K562 (cell line): ENCODE results near the gene LRRC14B. TPM values are rescaled to one million over a fixed set of nuclear protein-coding genes. Genes with fewer than 3 reads are reported as not detected.

Experiments
- EHMT2 ChIP-seq: fragments of 450-650 bp; IDR thresholded peaks from 2 replicates; pipeline ENCODE4 v1.6.1; 2018; ENCODE audit warnings: antibody characterized with exemption
- JUN ChIP-seq, 2 experiments: sonication (generic) in 1 of 2; formaldehyde crosslinking in 1 of 2; IDR thresholded peaks; 2 replicates each; pipeline versions ENCODE4 v1.6.1 to v1.8.0; 2012 to 2022; ENCODE audit warnings: borderline replicate concordance in 2 of 2, mild to moderate bottlenecking in 2 of 2, improper control_type of control experiment in 1 of 2, low read depth in 1 of 2, low read length in 1 of 2, missing genetic modification reagents in 1 of 2
- MEIS2 ChIP-seq: fragments of 450-650 bp; IDR thresholded peaks from 2 replicates; pipeline ENCODE4 v1.6.1; 2014; ENCODE audit warnings: mild to moderate bottlenecking; ENCODE audit not compliant: partially characterized antibody
- NCOA1 ChIP-seq: fragments of 450-650 bp; IDR thresholded peaks from 2 replicates; pipeline ENCODE4 v1.6.1; 2016; ENCODE audit warnings: low read depth
- NFE2 ChIP-seq: IDR thresholded peaks from 2 replicates; pipeline ENCODE4 v1.6.1; 2014; ENCODE audit warnings: antibody characterized with exemption, low read depth
- PHB ChIP-seq: fragments of 250-450 bp; sonication (Bioruptor Pico); IDR thresholded peaks from 2 replicates; pipeline ENCODE4 v1.5.0; 2021
- RBFOX2 ChIP-seq: fragments of 200-400 bp; formaldehyde crosslinking; IDR thresholded peaks from 2 replicates; pipeline ENCODE4 v1.6.1; 2017; ENCODE audit warnings: low read depth, mild to moderate bottlenecking, low read length, moderate library complexity
- RNF2 ChIP-seq: sonication (generic); IDR thresholded peaks from 2 replicates; pipeline ENCODE4 v1.6.1; 2016
- SMARCA4 ChIP-seq: fragments of 450-650 bp; IDR thresholded peaks from 2 replicates; pipeline ENCODE4 v1.6.1; 2016
- SRSF9 ChIP-seq: fragments of 200-400 bp; formaldehyde crosslinking; IDR thresholded peaks from 2 replicates; pipeline ENCODE4 v1.6.1; 2017; ENCODE audit warnings: low read depth, low read length, borderline replicate concordance
- TCF15 ChIP-seq: fragments of 250-450 bp; sonication (Bioruptor Pico); IDR thresholded peaks from 2 replicates; pipeline ENCODE4 v1.8.0; 2022; ENCODE audit warnings: moderate library complexity, mild to moderate bottlenecking, inconsistent platforms
- ZBTB40 ChIP-seq, 2 experiments: fragments of 450-650 bp in 1 of 2; sonication (generic) in 1 of 2; formaldehyde crosslinking in 1 of 2; IDR thresholded peaks; 2 replicates each; pipeline versions ENCODE4 v1.7.1 to v1.9.0; 2016 to 2022; ENCODE audit warnings: inconsistent platforms in 1 of 2, mild to moderate bottlenecking in 1 of 2, missing genetic modification reagents in 1 of 2
- ZNF253 ChIP-seq: fragments of 250-450 bp; sonication (Bioruptor Pico); conservative IDR thresholded peaks from 2 replicates; pipeline ENCODE4 v1.6.1; 2021; ENCODE audit warnings: mild to moderate bottlenecking
- ZNF507 ChIP-seq: conservative IDR thresholded peaks from 2 replicates; pipeline ENCODE4 v1.6.1; 2017; ENCODE audit warnings: missing genetic modification characterization, missing compliant biosample characterization
- ZNF551 ChIP-seq: fragments of 250-450 bp; sonication (Bioruptor Pico); IDR thresholded peaks from 2 replicates; pipeline ENCODE4 v1.5.0; 2021; ENCODE audit warnings: mild to moderate bottlenecking, moderate library complexity
- polyA plus RNA-seq, 8 experiments: library from polyadenylated mRNA; depleted of rRNA in 4 of 8; stranded (reverse) in 5 of 8; unstranded in 3 of 8; fragments of >200 nt; fragmentation: Nextera tagmentation in 2 of 8; fragmentation: Illumina TruSeq in 1 of 8; extraction: Ambion mirVana in 2 of 8; extraction: Trizol in 1 of 8; gene quantifications; 2 replicates each; pipeline versions ENCODE4 v1.2.1 to v1.2.3, GENCODE V29; 2011 to 2014; ENCODE audit warnings: inconsistent platforms in 1 of 8, missing spikeins in 1 of 8
- total RNA-seq, 7 experiments: library from RNA; depleted of rRNA in 6 of 7; stranded (reverse); fragments of >200 nt in 6 of 7; fragmentation: Illumina TruSeq in 2 of 7; extraction: Trizol in 2 of 7; gene quantifications; 2 replicates each; pipeline versions ENCODE4 v1.2.1 to v1.2.3, GENCODE V29; 2011 to 2021; ENCODE audit warnings: low replicate concordance in 1 of 7
- TF ChIP-seq, protein P1 (sequence below): fragments of 450-650 bp; IDR thresholded peaks from 2 replicates; pipeline ENCODE4 v1.6.1; 2016; ENCODE audit warnings: low read depth, mild to moderate bottlenecking, moderate library complexity
- TF ChIP-seq, protein P2 (sequence below): fragments of 450-650 bp; formaldehyde crosslinking; IDR thresholded peaks from 2 replicates; pipeline ENCODE4 v1.4.0; 2020; ENCODE audit warnings: mild to moderate bottlenecking, moderate library complexity

Gene LRRC14B
- total and polyA plus RNA-seq, 9 of the 15 experiments (the other 6 are each of a cell fraction or from before 2014, with no cell fraction given) = not detected

DNA sequence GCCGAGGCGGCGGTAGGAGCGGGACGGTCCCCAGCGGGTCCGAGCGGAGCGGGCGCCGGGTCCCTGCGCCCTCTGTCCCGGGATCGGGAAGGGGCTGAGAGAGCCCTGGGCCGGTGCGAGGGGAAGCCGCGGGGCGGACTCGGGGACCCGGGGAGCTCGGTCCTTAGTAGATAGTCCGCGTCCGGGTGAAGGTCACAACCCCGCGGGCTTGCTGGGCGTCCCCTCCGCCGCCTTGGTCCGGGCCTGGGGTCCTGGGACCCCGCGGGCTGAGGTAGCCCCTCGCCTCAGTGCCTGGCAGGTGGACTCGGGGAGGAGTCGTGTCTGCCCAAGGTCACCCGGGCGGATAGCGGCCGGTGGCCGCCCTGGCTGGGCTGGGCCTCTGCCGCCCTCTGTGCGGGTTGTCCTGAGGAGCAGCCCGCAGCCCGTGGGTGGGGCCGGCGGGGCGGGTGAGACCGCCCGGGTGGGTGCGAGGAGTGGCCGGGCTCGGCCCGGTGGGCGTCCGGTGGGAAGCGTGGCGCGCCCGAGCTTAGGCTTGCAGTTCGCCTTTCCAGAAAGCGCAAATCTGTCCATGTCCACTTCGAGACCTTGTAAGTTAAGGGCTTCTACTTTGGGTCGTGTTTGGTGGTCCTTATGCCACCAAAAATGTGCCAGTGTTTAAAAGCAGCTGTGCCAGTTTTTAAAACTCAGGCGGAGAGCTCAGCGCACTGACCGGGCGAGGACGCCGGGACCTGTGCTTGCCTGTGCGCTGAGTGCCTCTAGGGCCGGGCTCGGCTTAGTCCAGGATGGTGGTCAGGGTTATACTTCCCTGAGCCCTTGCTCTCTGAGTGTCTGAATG, 27.4 kb downstream of the LRRC14B start (continued):
- TF ChIP-seq EHMT2 (no peak), ZBTB40 (IDR thresholded peaks at IDR 0.05) (no peak; the same call in 1 of the 2 replicates), ZBTB40 (CRISPR knock-in tag; IDR thresholded peaks at IDR 0.05) (no peak), PHB (CRISPR knock-in tag) (no peak), JUN (IDR thresholded peaks at IDR 0.05; ENCODE audit: borderline replicate concordance, low read depth, low read length) (no peak), JUN (CRISPR knock-in tag; IDR thresholded peaks at IDR 0.05; ENCODE audit: borderline replicate concordance) (no peak), RBFOX2 (peak; percentile 84), ZNF551 (CRISPR knock-in tag) (no peak), SMARCA4 (no peak), NCOA1 (no peak), ZNF507 (tag) (no peak), MEIS2 (no peak), TCF15 (no peak), ZNF253 (CRISPR knock-in tag) (no peak), NFE2 (no peak), SRSF9 (no peak), RNF2 (no peak)
- TF ChIP-seq, protein P1, sequence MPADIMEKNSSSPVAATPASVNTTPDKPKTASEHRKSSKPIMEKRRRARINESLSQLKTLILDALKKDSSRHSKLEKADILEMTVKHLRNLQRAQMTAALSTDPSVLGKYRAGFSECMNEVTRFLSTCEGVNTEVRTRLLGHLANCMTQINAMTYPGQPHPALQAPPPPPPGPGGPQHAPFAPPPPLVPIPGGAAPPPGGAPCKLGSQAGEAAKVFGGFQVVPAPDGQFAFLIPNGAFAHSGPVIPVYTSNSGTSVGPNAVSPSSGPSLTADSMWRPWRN = no peak
- TF ChIP-seq, protein P2, sequence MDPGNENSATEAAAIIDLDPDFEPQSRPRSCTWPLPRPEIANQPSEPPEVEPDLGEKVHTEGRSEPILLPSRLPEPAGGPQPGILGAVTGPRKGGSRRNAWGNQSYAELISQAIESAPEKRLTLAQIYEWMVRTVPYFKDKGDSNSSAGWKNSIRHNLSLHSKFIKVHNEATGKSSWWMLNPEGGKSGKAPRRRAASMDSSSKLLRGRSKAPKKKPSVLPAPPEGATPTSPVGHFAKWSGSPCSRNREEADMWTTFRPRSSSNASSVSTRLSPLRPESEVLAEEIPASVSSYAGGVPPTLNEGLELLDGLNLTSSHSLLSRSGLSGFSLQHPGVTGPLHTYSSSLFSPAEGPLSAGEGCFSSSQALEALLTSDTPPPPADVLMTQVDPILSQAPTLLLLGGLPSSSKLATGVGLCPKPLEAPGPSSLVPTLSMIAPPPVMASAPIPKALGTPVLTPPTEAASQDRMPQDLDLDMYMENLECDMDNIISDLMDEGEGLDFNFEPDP (CRISPR knock-in tag) = 0 out of 2 replicates have a peak, but pooled peaks have one; percentile 42
